Hippocampal formation (tissue), 2 donors: ENCODE results near the gene GAGE13.
"Not testable (repeated sequence)": the region's sequence is repeated elsewhere in the genome, so short reads cannot be mapped to it uniquely, and the experiment has no call there.

ENCODE experiments used
- DNase-seq, 2 donors: peaks; one replicate each; lab custom pipeline; 2025; lab: John Stamatoyannopoulos, UW

GAGE13 gene

DNA sequence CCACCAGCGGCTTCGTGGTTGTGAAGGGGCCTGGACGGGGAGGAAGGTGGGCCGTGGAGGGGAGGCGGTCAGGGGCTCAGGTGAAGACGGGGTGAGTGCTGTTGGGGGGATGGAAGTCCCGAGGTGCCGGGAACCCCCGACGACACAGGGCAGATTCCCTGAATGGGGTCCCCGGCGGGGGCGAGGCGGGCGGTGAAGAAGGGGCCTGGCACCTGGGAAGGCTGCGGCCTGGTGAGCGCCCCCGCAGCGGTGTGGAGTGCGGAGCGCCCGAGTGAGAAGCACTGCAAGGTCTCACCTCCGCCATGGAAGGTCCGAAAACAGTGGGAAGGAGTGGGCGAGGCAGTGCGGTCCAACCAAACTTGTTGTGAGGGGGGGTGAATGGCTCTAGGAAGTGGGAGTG lies 459 bp downstream of the GAGE13 start:
- not testable (repeated sequence) for DNase-seq

DNA sequence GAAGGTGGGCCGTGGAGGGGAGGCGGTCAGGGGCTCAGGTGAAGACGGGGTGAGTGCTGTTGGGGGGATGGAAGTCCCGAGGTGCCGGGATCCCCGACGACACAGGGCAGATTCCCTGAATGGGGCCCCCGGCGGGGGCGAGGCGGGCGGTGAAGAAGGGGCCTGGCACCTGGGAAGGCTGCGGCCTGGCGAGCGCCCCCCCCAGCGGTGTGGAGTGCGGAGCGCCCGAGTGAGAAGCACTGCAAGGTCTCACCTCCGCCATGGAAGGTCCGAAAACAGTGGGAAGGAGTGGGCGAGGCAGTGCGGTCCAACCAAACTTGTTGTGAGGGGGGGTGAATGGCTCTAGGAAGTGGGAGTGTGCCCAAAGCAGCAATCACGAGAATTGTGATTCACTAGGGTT lies 10.1 kb downstream of the GAGE13 start:
- not testable (repeated sequence) for DNase-seq

DNA sequence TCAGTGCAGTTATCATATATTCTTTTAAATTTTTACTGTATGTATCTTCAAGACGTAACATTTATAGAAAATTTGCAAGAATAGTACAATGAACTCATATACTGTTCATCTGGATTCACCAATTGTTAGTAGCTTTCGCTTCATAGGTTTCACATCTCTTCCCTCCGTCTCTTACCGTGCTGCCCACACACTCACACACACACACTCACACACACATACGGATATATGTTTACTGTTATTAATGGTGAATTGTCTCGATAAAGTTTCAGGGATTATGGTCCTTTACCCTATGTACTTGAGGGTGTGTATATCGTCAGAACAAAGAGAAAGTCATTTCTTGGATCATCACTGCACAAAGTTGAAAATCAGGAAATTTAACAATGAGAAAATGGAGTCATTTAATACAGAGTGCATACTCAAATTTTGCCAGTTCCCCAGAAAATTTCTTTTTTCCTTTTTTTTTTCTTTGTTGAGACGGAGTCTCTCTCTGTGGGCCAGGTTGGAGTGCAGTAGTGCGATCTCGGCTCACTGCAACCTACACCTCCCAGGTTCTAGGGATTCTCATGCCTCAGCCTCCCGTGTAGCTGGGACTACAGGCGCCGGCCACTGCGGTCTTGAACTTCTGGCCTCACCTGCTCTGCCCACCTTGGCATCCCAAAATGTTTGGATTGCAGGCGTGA lies 13.3 kb downstream of the GAGE13 start:
- not testable (repeated sequence) for DNase-seq

- not testable (repeated sequence) for DNase-seq
Observed at GRCh38 chrX:49345402-49345801, 14.0 kb downstream of the GAGE13 start.

- not testable (repeated sequence) for DNase-seq
Observed at GRCh38 chrX:49346150-49346549, 14.8 kb downstream of the GAGE13 start.
